ENCODE results near the gene SLC43A2. TPM values are rescaled to one million over a fixed set of nuclear protein-coding genes. Genes with fewer than 3 reads are reported as not detected.

SLC43A2 gene
- total RNA-seq, 1 experiment from 2014 or later = 12.9 TPM

GRCh38 chr17:1560858-1561355 lies 67.7 kb downstream of the SLC43A2 start:
- Histone ChIP-seq H3K14ac (ENCODE audit: insufficient read depth, low read length) (no peak overlapping the region), H4K5ac (ENCODE audit: insufficient read length, low read depth, low read length) (no peak overlapping the region), H3K9me3 (ENCODE audit: control insufficient read depth, low read depth, low read length) (no peaks in the 10 kb centered on the region), H3K9ac (ENCODE audit: extremely low read depth, insufficient read length, low read length) (peak overlapping the region; percentile 70), H2BK20ac (ENCODE audit: low read depth, low read length, poor library complexity, severe bottlenecking) (no peak overlapping the region), H3T11ph (ENCODE audit: low read length) (no peak overlapping the region), H3K4me2 (ENCODE audit: insufficient read depth, insufficient read length, low read length) (peak overlapping the region; percentile 94), H2BK120ac (ENCODE audit: low read depth, low read length, poor library complexity, severe bottlenecking) (no peak overlapping the region), H4K8ac (replicated peaks; ENCODE audit: insufficient read length, low read depth, low read length) (no peak overlapping the region), H3K23me2 (ENCODE audit: insufficient read length, low read depth, low read length, poor library complexity, severe bottlenecking) (peaks cover 8% of the 10 kb centered on the region), H2AFZ (ENCODE audit: low read length) (no peak overlapping the region), H3K79me2 (ENCODE audit: insufficient read depth, low read length) (peaks cover 17% of the 10 kb centered on the region; the same call in 1 of the 2 replicates), H2BK15ac (ENCODE audit: low read depth, low read length) (no peak overlapping the region), H3K4me1 (ENCODE audit: insufficient read depth, low read length) (0 out of 2 replicates have a peak, but pooled peaks cover 7% of the 10 kb centered on the region), H3K23ac (ENCODE audit: insufficient read length, low read depth, low read length) (no peak overlapping the region), H3K56ac (ENCODE audit: insufficient read length, low read depth, low read length) (no peak overlapping the region), H2AK5ac (ENCODE audit: insufficient read length, low read length) (no peak overlapping the region), H3K27me3 (ENCODE audit: insufficient read depth, low read length) (no peaks in the 10 kb centered on the region), H2BK12ac (ENCODE audit: insufficient read length, low read depth, low read length) (no peak overlapping the region), H3K79me1 (ENCODE audit: insufficient read depth, low read depth, low read length, poor library complexity, severe bottlenecking) (peaks cover 11% of the 10 kb centered on the region), H3K4ac (ENCODE audit: low read depth, low read length) (no peak overlapping the region), H2BK5ac (ENCODE audit: insufficient read length, low read length) (no peak overlapping the region), H4K20me1 (ENCODE audit: control insufficient read depth, insufficient read depth, insufficient read length) (no peaks in the 10 kb centered on the region), H4K91ac (ENCODE audit: insufficient read length, low read depth, low read length) (no peak overlapping the region), H3K27ac (ENCODE audit: insufficient read length, low read depth, low read length) (no peak overlapping the region), H3K18ac (ENCODE audit: insufficient read length, low read depth, low read length) (no peak overlapping the region)
- Mint-ChIP-seq H3K9me3 (peaks cover 0 to 4% of the 10 kb centered on the region in 2 experiments; a peak in 1 of 5 replicates), H3K36me3 (ENCODE audit: insufficient read depth in 1 of 3, low read depth in 3 of 3) (peaks cover 0 to 20% (median 8%) of the 10 kb centered on the region in 3 experiments; a peak in 3 of 7 replicates), H3K27me3 (ENCODE audit: low read depth) (peaks cover 16% of the 10 kb centered on the region), H3K4me1 (peaks cover 27 to 29% of the 10 kb centered on the region in 2 experiments), H3K4me3 (peak overlapping the region; percentile 84 to 91), H3K27ac (no peak overlapping the region)
- TF ChIP-seq, protein P1, sequence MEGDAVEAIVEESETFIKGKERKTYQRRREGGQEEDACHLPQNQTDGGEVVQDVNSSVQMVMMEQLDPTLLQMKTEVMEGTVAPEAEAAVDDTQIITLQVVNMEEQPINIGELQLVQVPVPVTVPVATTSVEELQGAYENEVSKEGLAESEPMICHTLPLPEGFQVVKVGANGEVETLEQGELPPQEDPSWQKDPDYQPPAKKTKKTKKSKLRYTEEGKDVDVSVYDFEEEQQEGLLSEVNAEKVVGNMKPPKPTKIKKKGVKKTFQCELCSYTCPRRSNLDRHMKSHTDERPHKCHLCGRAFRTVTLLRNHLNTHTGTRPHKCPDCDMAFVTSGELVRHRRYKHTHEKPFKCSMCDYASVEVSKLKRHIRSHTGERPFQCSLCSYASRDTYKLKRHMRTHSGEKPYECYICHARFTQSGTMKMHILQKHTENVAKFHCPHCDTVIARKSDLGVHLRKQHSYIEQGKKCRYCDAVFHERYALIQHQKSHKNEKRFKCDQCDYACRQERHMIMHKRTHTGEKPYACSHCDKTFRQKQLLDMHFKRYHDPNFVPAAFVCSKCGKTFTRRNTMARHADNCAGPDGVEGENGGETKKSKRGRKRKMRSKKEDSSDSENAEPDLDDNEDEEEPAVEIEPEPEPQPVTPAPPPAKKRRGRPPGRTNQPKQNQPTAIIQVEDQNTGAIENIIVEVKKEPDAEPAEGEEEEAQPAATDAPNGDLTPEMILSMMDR (conservative IDR thresholded peaks at IDR 0.05) = no peak
- no CpG with 5 or more reads among the region's 7 CpGs for WGBS (ENCODE audit: extremely low coverage, insufficient read length, low lambda C conversion rate)
- no peak for DNase-seq

All from H9 (cell line).